Adrenal gland (tissue), 12 donors: ENCODE measurements around the gene TFCP2L1. TPM values are rescaled to one million over a fixed set of nuclear protein-coding genes. Genes with fewer than 3 reads are reported as not detected.
"Not testable (repeated sequence)": the region's sequence is repeated elsewhere in the genome, so short reads cannot be mapped to it uniquely, and the experiment has no call there.

ENCODE experiments used
- DNase-seq, 7 donors: peaks; one replicate each; pipeline ENCODE4 v3.0.0-alpha.2; 2019 to 2020
- H3K27ac ChIP-seq, 5 donors: fragments of 200-600 bp; sonication (generic) in 4 of 5; 1 replicate in 3 of 5; 2 replicates in 2 of 5; pipeline versions ENCODE4 v1.5.1 to v1.8.0; 2016 to 2020; ENCODE audit warnings: mild to moderate bottlenecking in 1 of 5
- H3K27me3 ChIP-seq: fragments of 200-600 bp; 2 replicates; pipeline ENCODE4 v1.8.0; 2021
- H3K36me3 ChIP-seq, 2 donors: fragments of 200-600 bp; replicated peaks in 1 of 2; 1 replicate in 1 of 2; 2 replicates in 1 of 2; pipeline versions ENCODE4 v1.5.1 to v1.8.0; 2018 to 2022
- H3K4me1 ChIP-seq, 2 donors: fragments of 200-600 bp; replicated peaks in 1 of 2; 1 replicate in 1 of 2; 2 replicates in 1 of 2; pipeline versions ENCODE4 v1.5.1 to v1.8.0; 2018 to 2021
- H3K4me3 ChIP-seq, 4 donors: fragments of 200-600 bp; sonication (generic) in 3 of 4; one replicate each; pipeline ENCODE4 v1.5.1; 2016 to 2018
- H3K9me3 ChIP-seq, 3 donors: fragments of 200-600 bp; sonication (generic) in 1 of 3; replicated peaks in 1 of 3; 1 replicate in 2 of 3; 2 replicates in 1 of 3; pipeline versions ENCODE4 v1.5.1 to v1.8.0; 2016 to 2021
- POLR2A ChIP-seq, 2 donors: fragments of 450-650 bp; IDR thresholded peaks; one replicate each; pipeline ENCODE4 v1.6.1; 2017; ENCODE audit warnings: antibody characterized with exemption in 2 of 2, mild to moderate bottlenecking in 2 of 2, moderate library complexity in 1 of 2
- WGBS, 4 donors: extraction: QIAGEN DNeasy Blood & Tissue Kit in 2 of 4; methylation state at CpG; one replicate each; pipeline versions ENCODE4 v1.1.5 to v1.1.7; 2013 to 2017; 5-methylcytosine and 5-hydroxymethylcytosine counted together
- intact Hi-C, 2 donors: fragments of 100-400 bp; cut with DNase I; formaldehyde crosslinking; loops; one replicate each; pipeline versions ENCODE4 v1.14.1 to v1.15.0; 2022 to 2023
- polyA plus RNA-seq, 3 donors: library from polyadenylated mRNA; stranded (reverse); fragments of 200-250 nt in 2 of 3; fragments of 350-450 nt in 1 of 3; fragmentation: Illumina TruSeq in 1 of 3; extraction: RNeasy Lipid Tissue Mini Kit (QIAGEN cat#74804) in 1 of 3; gene quantifications; one replicate each; pipeline ENCODE4 v1.2.3, GENCODE V29; 2013 to 2014
- total RNA-seq, 9 donors: library from RNA; depleted of rRNA in 4 of 9; stranded (reverse); fragments of >200 nt in 4 of 9; fragments of 120-200 nt in 1 of 9; fragmentation: NEBNext Ultra II Directional in 1 of 9; extraction: Animal tissue kit (Norgen Biotek cat#: 25700) in 1 of 9; gene quantifications; one replicate each; pipeline versions ENCODE4 v1.1.0 to v1.2.4, GENCODE V29; 2013 to 2023
- TF ChIP-seq, protein P1 (sequence below), 6 experiments: fragments of 450-650 bp in 4 of 6; fragments of 200-600 bp in 2 of 6; sonication (generic) in 1 of 6; IDR thresholded peaks; 1 replicate in 5 of 6; 2 replicates in 1 of 6; pipeline versions ENCODE4 v1.5.1 to v1.8.0; 2016 to 2021; ENCODE audit warnings: antibody characterized with exemption in 6 of 6, mild to moderate bottlenecking in 2 of 6, moderate library complexity in 1 of 6
- donor health status: healthy with polysubstance abuse.
- donor health status: Bipolar disorder and iron deficiency.
- donor health status: DM: yes; HTN: yes; CAD: no.
- donor health status: DM: no; HTN: no; CAD: no.
- donor health status: DM: no; HTN: no; CAD: no.
- donor health status: DM: yes; HTN: yes; CAD: no.

TFCP2L1 gene
- total and polyA plus RNA-seq, 12 donors = 0.17 to 2.5 (median 0.87) TPM

GRCh38 chr2:121298476-121298875 lies 13.5 kb upstream of the TFCP2L1 start:
- intact Hi-C loops = no loop called here
- H3K4me1 ChIP-seq = peaks cover 0 to 3% of the 10 kb centered on the region in 2 donors
- peaks cover 7% of the 10 kb centered on the region for H3K27me3 ChIP-seq
- no peaks in the 10 kb centered on the region for H3K36me3 ChIP-seq
- no peak overlapping the region for H3K27ac ChIP-seq
- no peak overlapping the region for H3K4me3 ChIP-seq
- WGBS, 4 donors = 90 to 95% (median 93%) methylated on average over 12 of the region's 12 CpGs
- no peaks in the 10 kb centered on the region for H3K9me3 ChIP-seq
- DNase-seq = peak in 2 of 7 donors; percentile 3 to 15
- no peak for TF ChIP-seq POLR2A (IDR thresholded peaks at IDR 0.05)
- TF ChIP-seq, protein P1, sequence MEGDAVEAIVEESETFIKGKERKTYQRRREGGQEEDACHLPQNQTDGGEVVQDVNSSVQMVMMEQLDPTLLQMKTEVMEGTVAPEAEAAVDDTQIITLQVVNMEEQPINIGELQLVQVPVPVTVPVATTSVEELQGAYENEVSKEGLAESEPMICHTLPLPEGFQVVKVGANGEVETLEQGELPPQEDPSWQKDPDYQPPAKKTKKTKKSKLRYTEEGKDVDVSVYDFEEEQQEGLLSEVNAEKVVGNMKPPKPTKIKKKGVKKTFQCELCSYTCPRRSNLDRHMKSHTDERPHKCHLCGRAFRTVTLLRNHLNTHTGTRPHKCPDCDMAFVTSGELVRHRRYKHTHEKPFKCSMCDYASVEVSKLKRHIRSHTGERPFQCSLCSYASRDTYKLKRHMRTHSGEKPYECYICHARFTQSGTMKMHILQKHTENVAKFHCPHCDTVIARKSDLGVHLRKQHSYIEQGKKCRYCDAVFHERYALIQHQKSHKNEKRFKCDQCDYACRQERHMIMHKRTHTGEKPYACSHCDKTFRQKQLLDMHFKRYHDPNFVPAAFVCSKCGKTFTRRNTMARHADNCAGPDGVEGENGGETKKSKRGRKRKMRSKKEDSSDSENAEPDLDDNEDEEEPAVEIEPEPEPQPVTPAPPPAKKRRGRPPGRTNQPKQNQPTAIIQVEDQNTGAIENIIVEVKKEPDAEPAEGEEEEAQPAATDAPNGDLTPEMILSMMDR (IDR thresholded peaks at IDR 0.05) = no peak

DNA sequence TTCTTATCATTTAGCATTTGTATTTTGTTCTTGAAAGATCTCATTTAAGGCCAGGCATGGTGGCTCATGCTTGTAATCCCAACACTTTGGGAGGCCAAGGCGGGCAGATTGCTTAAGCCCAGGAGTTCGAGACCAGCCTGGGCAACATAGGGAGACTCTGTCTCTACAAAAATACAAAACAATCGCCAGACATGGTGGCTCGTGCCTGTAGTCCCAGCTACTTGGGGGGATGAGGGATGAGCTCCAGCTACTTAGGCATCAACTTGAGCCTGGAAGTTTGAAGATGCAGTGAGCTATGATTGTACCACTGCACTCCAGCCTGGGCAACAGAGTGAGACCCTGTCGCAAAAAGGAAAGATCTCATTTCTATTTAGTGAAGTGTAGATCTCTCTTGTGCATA lies 12.9 kb upstream of the TFCP2L1 start:
- H3K4me3 ChIP-seq, H3K9me3 ChIP-seq, intact Hi-C loops, H3K36me3 ChIP-seq, H3K27me3 ChIP-seq, H3K27ac ChIP-seq, H3K4me1 ChIP-seq: not testable (repeated sequence)
- WGBS, 4 donors = 80 to 88% (median 82%) methylated on average over 4 to 5 of the region's 5 CpGs
- DNase-seq = peak in 1 of 7 donors; percentile 4

DNA sequence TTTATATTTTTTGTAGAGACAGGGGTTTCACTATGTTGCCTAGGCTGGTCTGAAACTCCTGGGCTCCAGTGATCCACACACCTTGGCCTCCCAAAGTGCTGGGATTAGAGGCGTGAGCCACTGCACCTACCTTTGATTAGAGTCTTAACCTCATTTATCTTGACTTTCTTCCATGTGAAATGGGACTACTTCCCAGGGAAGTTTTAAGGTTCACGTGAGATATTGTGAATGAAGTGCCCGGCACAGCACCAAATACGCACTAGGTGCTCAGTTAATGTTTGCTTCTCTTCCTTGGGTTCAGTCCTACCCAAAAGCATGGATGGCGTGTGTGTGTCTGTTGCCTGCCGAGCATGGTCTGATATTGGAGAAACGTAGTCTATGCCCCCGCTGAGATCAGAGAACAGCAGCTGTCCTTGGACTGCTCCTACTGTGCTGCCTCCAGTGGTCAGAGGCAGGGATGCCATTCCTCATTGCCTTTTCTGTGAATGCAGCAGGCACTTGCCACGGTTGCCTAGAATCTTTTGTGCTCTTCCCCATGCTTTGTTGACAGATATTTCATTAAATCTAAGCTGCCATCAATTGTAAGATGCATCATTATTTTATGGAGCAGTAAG lies 12.3 kb upstream of the TFCP2L1 start:
- Histone ChIP-seq H3K36me3 (no peaks in the 10 kb centered on the region), H3K27ac (no peak overlapping the region), H3K4me3 (no peak overlapping the region), H3K4me1 (no peaks in the 10 kb centered on the region), H3K27me3 (peaks cover 7% of the 10 kb centered on the region), H3K9me3 (no peaks in the 10 kb centered on the region)
- DNase-seq = peak in 6 of 7 donors; percentile 36 to 60 (median 52)
- intact Hi-C loops = no loop called here
- WGBS, 4 donors = 42 to 48% (median 45%) methylated on average over 8 to 9 of the region's 9 CpGs
- TF ChIP-seq POLR2A (IDR thresholded peaks at IDR 0.05) = no peak
- TF ChIP-seq, protein P1 (IDR thresholded peaks at IDR 0.05) = peak; percentile 50 to 61 (median 53)

DNA sequence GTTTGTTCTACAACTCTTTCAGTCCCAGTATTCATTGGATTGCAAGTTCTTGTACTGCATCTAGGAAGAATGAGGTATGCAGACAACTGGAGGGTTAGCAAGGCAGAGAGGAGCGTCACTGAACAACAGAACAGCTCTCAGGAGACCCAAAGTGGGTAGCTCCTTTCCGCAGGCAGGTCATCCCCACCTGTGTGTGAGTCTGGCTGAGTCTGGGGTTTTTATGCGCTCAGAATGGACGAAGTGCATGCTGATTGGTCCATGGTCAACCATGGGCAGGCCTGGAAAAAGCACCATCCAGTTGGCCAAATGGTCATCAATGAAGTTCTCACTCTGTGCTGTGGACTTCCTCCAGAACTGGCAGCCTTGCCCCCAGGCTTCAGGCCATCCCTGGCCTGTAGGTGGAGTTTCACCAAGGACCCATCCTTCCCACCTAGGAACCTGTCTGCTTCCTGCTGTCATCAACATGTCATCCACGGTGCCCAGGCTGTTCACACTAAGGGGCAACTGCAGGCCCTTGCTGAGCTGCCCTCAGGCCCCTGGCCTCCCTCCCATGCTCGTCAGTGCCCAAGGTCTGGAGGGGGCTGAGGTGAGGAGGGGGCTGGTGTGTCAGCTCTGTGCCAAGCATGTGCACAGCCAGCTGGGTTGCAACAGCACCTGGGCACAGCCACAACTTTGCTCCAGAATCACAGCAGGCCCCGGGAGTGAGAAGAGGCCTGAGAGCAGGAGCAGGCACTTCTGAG lies 11.1 kb upstream of the TFCP2L1 start:
- Histone ChIP-seq H3K27ac (no peak overlapping the region), H3K4me1 (no peaks in the 10 kb centered on the region), H3K4me3 (no peak overlapping the region), H3K36me3 (no peaks in the 10 kb centered on the region), H3K9me3 (no peaks in the 10 kb centered on the region), H3K27me3 (no peaks in the 10 kb centered on the region)
- WGBS, 4 donors = 74 to 100% (median 84%) methylated on average over 1 to 7 of the region's 7 CpGs
- intact Hi-C loops = no loop called here
- DNase-seq = peak in 2 of 7 donors; percentile 7 to 28
- TF ChIP-seq, protein P1 (IDR thresholded peaks at IDR 0.05) = no peak
- TF ChIP-seq POLR2A (IDR thresholded peaks at IDR 0.05) = no peak
